Gastrocnemius medialis (tissue), 4 donors: ENCODE data around the gene CLNS1A.

Source experiments
- POLR2A ChIP-seq, 2 donors: fragments of 450-650 bp; IDR thresholded peaks; one replicate each; pipeline ENCODE4 v1.6.1; 2017; ENCODE audit warnings: antibody characterized with exemption in 2 of 2, mild to moderate bottlenecking in 2 of 2, moderate library complexity in 2 of 2
- TF ChIP-seq, protein P1 (sequence below), 5 experiments: fragments of 450-650 bp in 3 of 5; fragments of 200-600 bp in 2 of 5; sonication (generic) in 2 of 5; IDR thresholded peaks in 4 of 5; conservative IDR thresholded peaks in 1 of 5; 1 replicate in 4 of 5; 2 replicates in 1 of 5; pipeline ENCODE4 v1.5.1; 2016 to 2019; ENCODE audit warnings: antibody characterized with exemption in 5 of 5, mild to moderate bottlenecking in 3 of 5, moderate library complexity in 3 of 5

DNA sequence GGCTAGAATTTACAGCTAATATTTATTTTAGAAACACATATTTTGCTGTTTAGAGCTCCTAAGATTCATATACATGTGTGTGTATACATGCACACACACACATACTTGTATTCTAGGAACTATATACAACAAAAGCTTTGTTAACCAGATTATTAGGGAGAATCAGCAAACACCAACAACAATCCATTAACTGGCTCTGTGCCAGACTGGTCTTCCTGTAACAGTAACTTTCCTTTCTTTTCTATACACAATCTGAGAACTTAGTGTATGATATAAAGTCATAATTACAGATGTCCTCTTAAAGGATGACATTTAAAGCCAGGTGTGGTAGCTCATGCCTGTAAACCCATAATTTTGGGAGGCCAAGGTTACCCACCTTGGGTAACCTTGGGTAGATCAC is 49.5 kb upstream of the CLNS1A start:
- TF ChIP-seq, protein P1, sequence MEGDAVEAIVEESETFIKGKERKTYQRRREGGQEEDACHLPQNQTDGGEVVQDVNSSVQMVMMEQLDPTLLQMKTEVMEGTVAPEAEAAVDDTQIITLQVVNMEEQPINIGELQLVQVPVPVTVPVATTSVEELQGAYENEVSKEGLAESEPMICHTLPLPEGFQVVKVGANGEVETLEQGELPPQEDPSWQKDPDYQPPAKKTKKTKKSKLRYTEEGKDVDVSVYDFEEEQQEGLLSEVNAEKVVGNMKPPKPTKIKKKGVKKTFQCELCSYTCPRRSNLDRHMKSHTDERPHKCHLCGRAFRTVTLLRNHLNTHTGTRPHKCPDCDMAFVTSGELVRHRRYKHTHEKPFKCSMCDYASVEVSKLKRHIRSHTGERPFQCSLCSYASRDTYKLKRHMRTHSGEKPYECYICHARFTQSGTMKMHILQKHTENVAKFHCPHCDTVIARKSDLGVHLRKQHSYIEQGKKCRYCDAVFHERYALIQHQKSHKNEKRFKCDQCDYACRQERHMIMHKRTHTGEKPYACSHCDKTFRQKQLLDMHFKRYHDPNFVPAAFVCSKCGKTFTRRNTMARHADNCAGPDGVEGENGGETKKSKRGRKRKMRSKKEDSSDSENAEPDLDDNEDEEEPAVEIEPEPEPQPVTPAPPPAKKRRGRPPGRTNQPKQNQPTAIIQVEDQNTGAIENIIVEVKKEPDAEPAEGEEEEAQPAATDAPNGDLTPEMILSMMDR (IDR thresholded peaks at IDR 0.05 in 4 of 5, conservative IDR thresholded peaks at IDR 0.05 in 1 of 5) = no peak
- TF ChIP-seq POLR2A (IDR thresholded peaks at IDR 0.05) = no peak
